ENCODE measurements around the gene THADA. TPM values are rescaled to one million over a fixed set of nuclear protein-coding genes. Genes with fewer than 3 reads are reported as not detected.

The THADA gene
- total and polyA plus RNA-seq, 8 donors, result 9.4 to 25.1 (median 18.2) TPM

DNA sequence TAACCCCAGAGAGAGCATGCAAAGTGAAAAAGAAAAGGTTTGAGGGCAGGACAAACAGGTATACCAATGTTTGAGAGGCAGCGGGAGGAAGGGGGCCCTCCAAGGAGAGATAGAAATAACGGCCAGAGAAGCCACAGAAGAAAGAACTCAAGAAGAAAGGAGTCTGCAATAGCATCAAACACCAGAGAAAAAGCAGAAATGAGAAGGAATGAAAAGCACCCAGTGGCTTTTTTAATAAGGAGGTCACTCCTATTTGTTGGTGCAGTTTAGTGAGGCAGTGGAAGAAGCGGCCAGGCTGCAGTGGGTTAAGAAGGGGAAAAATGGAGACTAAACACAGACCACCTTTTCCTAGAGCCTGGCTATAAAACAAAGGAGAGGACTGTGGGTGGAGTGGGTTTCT, 177.2 kb downstream of the THADA start:
- ATAC-seq (no peak), DNase-seq (no peak), FAIRE-seq (no peak)
- H3K27ac ChIP-seq, result no peak overlapping the region
- no peaks in the 10 kb centered on the region for H3K27me3 ChIP-seq
- TF ChIP-seq, protein P1, sequence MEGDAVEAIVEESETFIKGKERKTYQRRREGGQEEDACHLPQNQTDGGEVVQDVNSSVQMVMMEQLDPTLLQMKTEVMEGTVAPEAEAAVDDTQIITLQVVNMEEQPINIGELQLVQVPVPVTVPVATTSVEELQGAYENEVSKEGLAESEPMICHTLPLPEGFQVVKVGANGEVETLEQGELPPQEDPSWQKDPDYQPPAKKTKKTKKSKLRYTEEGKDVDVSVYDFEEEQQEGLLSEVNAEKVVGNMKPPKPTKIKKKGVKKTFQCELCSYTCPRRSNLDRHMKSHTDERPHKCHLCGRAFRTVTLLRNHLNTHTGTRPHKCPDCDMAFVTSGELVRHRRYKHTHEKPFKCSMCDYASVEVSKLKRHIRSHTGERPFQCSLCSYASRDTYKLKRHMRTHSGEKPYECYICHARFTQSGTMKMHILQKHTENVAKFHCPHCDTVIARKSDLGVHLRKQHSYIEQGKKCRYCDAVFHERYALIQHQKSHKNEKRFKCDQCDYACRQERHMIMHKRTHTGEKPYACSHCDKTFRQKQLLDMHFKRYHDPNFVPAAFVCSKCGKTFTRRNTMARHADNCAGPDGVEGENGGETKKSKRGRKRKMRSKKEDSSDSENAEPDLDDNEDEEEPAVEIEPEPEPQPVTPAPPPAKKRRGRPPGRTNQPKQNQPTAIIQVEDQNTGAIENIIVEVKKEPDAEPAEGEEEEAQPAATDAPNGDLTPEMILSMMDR (IDR thresholded peaks at IDR 0.05), result no peak
- no peaks in the 10 kb centered on the region for H3K36me3 ChIP-seq
- H3K9me3 ChIP-seq, result no peaks in the 10 kb centered on the region
- H3K4me3 ChIP-seq, result no peak overlapping the region
- intact Hi-C loops (cut with DNase I), result no loop called here
- H3K4me1 ChIP-seq, result peaks cover 0 to 10% (median 5%) of the 10 kb centered on the region in 3 donors
- WGBS, 2 donors, result 95 to 96% methylated on average over 3 of the region's 3 CpGs

DNA sequence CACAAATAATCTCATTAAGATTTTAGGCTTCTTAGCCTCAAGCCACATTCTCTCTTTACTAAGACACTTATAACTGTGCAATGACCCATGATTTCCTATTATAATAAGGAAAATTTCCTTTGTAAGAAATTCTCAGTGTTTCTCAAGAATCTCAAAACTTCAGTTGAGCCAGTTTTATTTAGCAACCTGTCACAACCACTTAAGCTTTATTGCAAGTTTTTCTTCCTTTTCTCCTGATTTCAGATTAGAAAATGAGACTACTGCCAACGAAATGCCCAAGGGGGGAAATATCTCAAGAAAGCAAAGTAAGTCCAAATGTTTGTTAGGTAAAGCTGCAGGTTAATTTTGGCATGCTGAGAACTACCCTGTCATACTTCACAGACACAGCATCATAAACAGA, 178.5 kb downstream of the THADA start:
- Histone ChIP-seq H3K27me3 (no peaks in the 10 kb centered on the region), H3K4me3 (no peak overlapping the region), H3K4me1 (peaks cover 0 to 10% (median 5%) of the 10 kb centered on the region in 3 donors), H3K36me3 (no peaks in the 10 kb centered on the region), H3K9me3 (no peaks in the 10 kb centered on the region), H3K27ac (no peak overlapping the region)
- no peak for DNase-seq
- no peak for ATAC-seq
- no peak for FAIRE-seq
- 83 to 96% methylated on average over 1 of the region's 1 CpG for WGBS, 2 donors
- TF ChIP-seq, protein P1 (IDR thresholded peaks at IDR 0.05), result no peak
- intact Hi-C loops (cut with DNase I), result no loop called here

DNA sequence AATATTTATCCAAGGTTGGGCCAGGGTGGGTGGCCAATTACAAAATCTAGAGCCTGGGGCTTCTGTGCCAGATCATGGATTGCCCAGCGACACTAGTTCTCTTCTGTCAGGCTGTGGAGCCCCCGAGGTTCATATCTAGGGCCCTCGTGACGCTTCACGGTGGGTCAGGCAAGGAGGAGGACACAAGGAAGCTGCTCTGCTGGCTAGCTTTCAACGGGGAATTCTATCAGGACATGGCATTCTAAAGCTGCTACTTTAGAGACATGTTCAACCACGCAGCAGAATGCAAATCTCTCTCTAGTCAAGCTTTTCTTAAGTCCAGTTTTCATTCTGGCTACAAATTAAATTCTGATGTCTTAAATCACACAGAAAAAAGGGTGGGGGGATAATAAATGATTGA, 180.2 kb downstream of the THADA start:
- no peak for DNase-seq
- 93 to 95% methylated on average over 7 of the region's 7 CpGs for WGBS, 2 donors

DNA sequence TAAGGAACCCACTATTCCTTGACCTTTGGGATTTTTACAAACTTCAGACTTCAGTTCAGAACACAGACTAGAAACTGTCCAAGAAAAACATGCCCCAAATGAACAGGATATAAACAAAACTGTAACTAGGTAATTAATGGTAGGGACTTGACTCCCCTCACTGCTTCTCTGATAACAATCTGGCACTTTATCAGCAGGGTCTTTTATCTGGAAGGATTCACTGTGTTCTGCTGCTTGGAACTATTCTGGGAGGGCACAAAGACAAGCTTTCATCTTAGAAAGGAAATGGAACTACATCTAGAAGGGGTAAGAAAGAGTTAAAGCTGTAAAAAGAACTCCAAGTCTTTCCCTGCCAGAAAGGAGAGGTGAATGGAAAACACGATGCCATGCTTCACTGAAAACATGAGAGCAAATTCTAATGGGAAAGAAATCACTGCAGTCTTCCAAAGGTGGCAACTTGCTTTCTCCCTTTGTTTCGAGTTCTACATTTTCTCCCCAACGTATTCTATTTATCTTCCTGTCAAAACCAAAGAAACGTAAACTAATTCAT, 181.2 kb downstream of the THADA start:
- no peak overlapping the region for H3K27ac ChIP-seq
- intact Hi-C loops (cut with DNase I), result no loop called here
- H3K27me3 ChIP-seq, result no peaks in the 10 kb centered on the region
- H3K4me3 ChIP-seq, result no peak overlapping the region
- H3K4me1 ChIP-seq, result no peaks in the 10 kb centered on the region
- no peaks in the 10 kb centered on the region for H3K36me3 ChIP-seq
- TF ChIP-seq, protein P1 (IDR thresholded peaks at IDR 0.05), result no peak
- FAIRE-seq (no peak), ATAC-seq (no peak), DNase-seq (no peak)
- 76 to 79% methylated on average over 4 of the region's 4 CpGs for WGBS, 2 donors
- H3K9me3 ChIP-seq, result no peaks in the 10 kb centered on the region

More for the DNA sequence above, 180.2 kb downstream of the THADA start:
- Histone ChIP-seq H3K4me3 (no peak overlapping the region), H3K9me3 (no peaks in the 10 kb centered on the region), H3K36me3 (no peaks in the 10 kb centered on the region), H3K27me3 (no peaks in the 10 kb centered on the region), H3K27ac (no peak overlapping the region), H3K4me1 (peaks cover 0 to 5% (median 1%) of the 10 kb centered on the region in 3 donors)
- intact Hi-C loops (cut with DNase I), result no loop called here
- ATAC-seq (no peak), FAIRE-seq (no peak)
- TF ChIP-seq, protein P1 (IDR thresholded peaks at IDR 0.05), result no peak

DNA sequence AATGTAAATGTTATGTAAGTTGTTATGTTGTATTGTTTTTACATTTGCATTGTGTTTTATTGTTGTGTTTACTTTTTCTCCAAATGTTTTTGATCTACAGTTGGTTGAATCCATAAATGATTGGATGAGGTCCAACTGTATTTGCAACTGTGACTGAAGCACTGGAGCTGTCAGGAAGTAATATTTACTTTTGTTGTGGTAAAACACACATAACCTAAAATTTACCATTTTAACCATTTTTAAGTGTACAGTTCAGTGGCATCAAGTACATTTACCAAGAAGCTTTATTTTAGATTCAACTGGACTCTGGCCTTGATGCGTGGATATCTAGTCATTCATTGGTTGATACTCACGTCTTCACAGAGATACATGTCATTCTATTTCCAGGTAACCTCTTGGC, 181.8 kb downstream of the THADA start:
- Histone ChIP-seq H3K9me3 (no peaks in the 10 kb centered on the region), H3K4me1 (no peaks in the 10 kb centered on the region), H3K27me3 (no peaks in the 10 kb centered on the region), H3K4me3 (no peak overlapping the region), H3K27ac (no peak overlapping the region), H3K36me3 (no peaks in the 10 kb centered on the region)
- WGBS, 2 donors, result 96 to 97% methylated on average over 2 of the region's 2 CpGs
- TF ChIP-seq, protein P1 (IDR thresholded peaks at IDR 0.05), result no peak
- no peak for FAIRE-seq
- no peak for ATAC-seq
- intact Hi-C loops (cut with DNase I), result no loop called here
- DNase-seq, result no peak

Data from pancreas (tissue), 10 donors.